ENCODE measurements around the gene CCPG1. TPM values are rescaled to one million over a fixed set of nuclear protein-coding genes. Genes with fewer than 3 reads are reported as not detected.

The CCPG1 gene
- total RNA-seq, 6 experiments from 2014 or later = 47.3 to 73.1 (median 57.3) TPM

DNA sequence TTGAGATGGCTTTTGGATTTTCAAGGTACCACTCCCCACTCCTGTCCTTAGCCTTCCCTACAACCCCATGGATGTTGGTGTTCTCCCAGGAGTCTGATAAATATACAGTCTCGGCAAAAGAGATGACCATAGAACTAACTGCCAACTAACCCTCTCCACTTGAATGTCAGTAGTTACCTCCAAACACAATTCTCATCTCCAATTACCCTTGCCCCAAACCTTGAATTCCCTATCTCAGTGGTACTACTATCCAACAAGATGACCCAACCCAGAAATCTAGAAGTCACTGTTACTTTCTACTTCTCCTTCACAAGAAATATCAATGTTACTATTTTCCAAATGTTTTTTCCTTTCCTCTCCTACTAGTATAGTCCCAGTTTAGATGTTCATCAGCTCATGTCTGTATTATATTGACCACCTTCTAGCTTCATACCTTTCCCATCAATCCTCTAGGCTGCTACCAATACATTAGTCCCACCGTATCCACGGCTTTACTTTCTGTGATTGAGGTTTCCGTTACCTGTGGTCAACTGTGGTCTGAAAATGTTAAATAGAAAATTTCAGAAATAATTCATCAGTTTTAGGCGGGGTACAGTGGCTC is 51.1 kb downstream of the CCPG1 start:
- Histone ChIP-seq H3K36me3 (peaks cover 0 to 24% (median 5%) of the 10 kb centered on the region in 4 donors), H3K4me3 (no peak overlapping the region), H3K27me3 (no peaks in the 10 kb centered on the region), H3K9me3 (no peaks in the 10 kb centered on the region), H3K4me1 (no peaks in the 10 kb centered on the region), H3K27ac (no peak overlapping the region)
- TF ChIP-seq CTCF (IDR thresholded peaks at IDR 0.05) (no peak), POLR2A (IDR thresholded peaks at IDR 0.05) (no peak)
- 95% methylated on average over 5 of the region's 5 CpGs for WGBS (ENCODE audit: insufficient coverage, low coverage, low lambda C conversion rate, missing lambda C conversion rate)
- ATAC-seq (no peak), DNase-seq (no peak)
- intact Hi-C loops (cut with DNase I) = no loop called here

DNA sequence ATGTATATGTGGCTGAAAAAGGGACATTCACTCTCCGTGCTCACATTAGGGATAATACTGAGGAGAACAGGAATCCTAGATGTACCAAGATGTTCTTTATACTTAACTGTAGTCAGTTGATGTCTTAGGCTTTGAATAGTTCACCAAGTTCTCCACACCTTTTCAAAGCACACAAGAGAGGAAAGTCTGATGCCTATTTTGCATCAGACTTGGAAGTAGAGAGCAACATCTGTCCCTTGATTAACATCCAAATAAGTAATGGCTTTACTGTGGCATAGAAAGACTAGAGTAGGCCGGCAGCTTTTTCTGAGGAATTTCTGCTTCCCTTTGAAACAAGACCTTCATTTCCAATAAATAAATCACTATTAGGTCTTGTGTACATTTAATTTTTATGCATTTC is 55.1 kb downstream of the CCPG1 start:
- no peak for ATAC-seq
- no peak overlapping the region for H3K4me3 ChIP-seq
- no peaks in the 10 kb centered on the region for H3K9me3 ChIP-seq

DNA sequence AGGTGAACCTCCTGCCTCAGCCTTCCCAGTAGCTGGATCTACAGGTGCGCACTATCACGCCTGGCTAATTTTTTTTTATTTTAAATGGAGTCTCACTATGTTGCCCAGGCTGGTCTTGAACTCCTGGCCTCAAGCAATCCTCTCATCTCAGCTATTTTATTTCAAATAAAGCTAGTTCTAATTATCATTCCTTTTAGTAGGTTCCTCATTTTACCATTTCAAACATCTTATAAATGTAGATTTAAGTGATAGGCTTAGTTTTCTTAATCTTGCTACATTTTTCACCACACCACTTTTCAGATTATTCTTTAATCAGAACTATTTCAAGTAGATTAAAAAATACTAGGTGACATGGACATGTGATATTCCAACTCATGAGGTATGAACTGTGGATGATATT is 58.9 kb downstream of the CCPG1 start:
- H3K9me3 ChIP-seq = no peaks in the 10 kb centered on the region
- WGBS (ENCODE audit: insufficient coverage, low coverage, low lambda C conversion rate, missing lambda C conversion rate) = 100% methylated on average over 2 of the region's 2 CpGs
- H3K4me3 ChIP-seq = no peak overlapping the region
- H3K36me3 ChIP-seq = no peaks in the 10 kb centered on the region
- H3K27me3 ChIP-seq = no peaks in the 10 kb centered on the region
- intact Hi-C loops (cut with DNase I) = no loop called here
- no peak for DNase-seq
- no peaks in the 10 kb centered on the region for H3K4me1 ChIP-seq
- no peak for ATAC-seq
- H3K27ac ChIP-seq = no peak overlapping the region
- TF ChIP-seq CTCF (IDR thresholded peaks at IDR 0.05) = no peak
- TF ChIP-seq POLR2A (IDR thresholded peaks at IDR 0.05) = no peak

More for the DNA sequence above, 55.1 kb downstream of the CCPG1 start:
- peaks cover 0 to 24% (median 5%) of the 10 kb centered on the region in 4 donors for H3K36me3 ChIP-seq
- intact Hi-C loops (cut with DNase I) = no loop called here
- H3K27me3 ChIP-seq = no peaks in the 10 kb centered on the region
- WGBS (ENCODE audit: insufficient coverage, low coverage, low lambda C conversion rate, missing lambda C conversion rate) = 95% methylated on average over 2 of the region's 2 CpGs
- no peak for TF ChIP-seq CTCF (IDR thresholded peaks at IDR 0.05)
- no peak for DNase-seq
- H3K4me1 ChIP-seq = no peaks in the 10 kb centered on the region
- H3K27ac ChIP-seq = no peak overlapping the region

DNA sequence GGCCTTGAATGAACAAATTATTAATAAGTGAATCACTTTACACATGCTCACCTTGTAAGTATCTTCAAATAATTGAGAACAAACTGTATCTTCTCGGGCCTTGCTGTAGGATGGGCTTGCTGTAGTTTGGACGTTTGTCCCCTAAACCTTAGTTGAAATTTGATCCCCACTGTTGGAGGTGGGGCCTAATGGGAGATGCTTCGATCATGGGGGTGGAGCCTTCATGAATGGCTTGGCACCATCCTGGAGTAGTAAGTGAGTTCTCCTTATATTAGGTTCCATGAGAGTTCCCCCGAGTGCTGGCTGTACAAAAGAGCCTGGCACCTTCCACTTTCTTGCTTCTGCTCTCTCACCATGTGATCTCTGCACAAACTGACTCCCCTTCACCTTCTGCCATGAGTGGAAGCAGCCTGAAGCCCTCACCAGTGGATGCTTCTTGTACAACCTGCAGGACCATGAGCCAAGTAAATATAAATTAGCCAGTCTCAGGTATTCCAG is 59.8 kb downstream of the CCPG1 start:
- WGBS (ENCODE audit: insufficient coverage, low coverage, low lambda C conversion rate, missing lambda C conversion rate) = 63% methylated on average over 3 of the region's 4 CpGs
- TF ChIP-seq POLR2A (IDR thresholded peaks at IDR 0.05) (no peak), CTCF (IDR thresholded peaks at IDR 0.05) (no peak)
- intact Hi-C loops (cut with DNase I) = no loop called here
- no peak overlapping the region for H3K4me3 ChIP-seq
- H3K9me3 ChIP-seq = no peaks in the 10 kb centered on the region
- H3K27ac ChIP-seq = no peak overlapping the region
- no peaks in the 10 kb centered on the region for H3K27me3 ChIP-seq
- H3K4me1 ChIP-seq = no peaks in the 10 kb centered on the region
- no peak for ATAC-seq
- DNase-seq = no peak
- H3K36me3 ChIP-seq = no peaks in the 10 kb centered on the region

Data from right lobe of liver (tissue), 6 donors.